Measurements from ENCODE around the gene SYNPO2L.
A peak's percentile ranks its signal among the peaks of the same experiment; 100 is the strongest.
"Not testable (repeated sequence)": the region's sequence is repeated elsewhere in the genome, so short reads cannot be mapped to it uniquely, and the experiment has no call there.

The SYNPO2L gene

GRCh38 chr10:73643362-73643761 lies 12.5 kb downstream of the SYNPO2L start:
- no peaks in the 10 kb centered on the region for H3K9me3 Mint-ChIP-seq
- H3K27ac Mint-ChIP-seq = no peak overlapping the region
- ATAC-seq (no peak), DNase-seq (no peak)
- H3K4me1 Mint-ChIP-seq = peaks cover 21% of the 10 kb centered on the region
- H3K4me3 Mint-ChIP-seq = no peak overlapping the region
- peaks cover 14% of the 10 kb centered on the region for H3K27me3 Mint-ChIP-seq

GRCh38 chr10:73641328-73642060 lies 14.3 kb downstream of the SYNPO2L start, which contains the start of gene MYOZ1:
Gene MYOZ1 (minus strand): TSS chr10:73641474. CDS start chr10:73640017, 1,457 bp downstream.
- Mint-ChIP-seq H3K4me3 (no peak within 1 kb of the TSS), H3K27ac (peak within 1 kb of the TSS; percentile 9 to 49), H3K27me3 (peaks cover 9% of the 10 kb centered on the region), H3K9me3 (no peaks in the 10 kb centered on the region), H3K4me1 (peaks cover 15% of the 10 kb centered on the region)
- ATAC-seq (no peak), DNase-seq (no peak)

- Mint-ChIP-seq H3K4me3 (no peak overlapping the region), H3K4me1 (peaks cover 8% of the 10 kb centered on the region), H3K27ac (no peak overlapping the region), H3K27me3 (peaks cover 6% of the 10 kb centered on the region), H3K9me3 (no peaks in the 10 kb centered on the region)
- ATAC-seq = no peak
- no peak for DNase-seq
Observed at GRCh38 chr10:73639286-73639685, 16.5 kb downstream of the SYNPO2L start.

- ATAC-seq (no peak), DNase-seq (no peak)
- Mint-ChIP-seq H3K4me1 (no peaks in the 10 kb centered on the region), H3K4me3 (no peak overlapping the region), H3K9me3 (no peaks in the 10 kb centered on the region), H3K27me3 (no peaks in the 10 kb centered on the region), H3K27ac (no peak overlapping the region)
Observed at GRCh38 chr10:73635781-73636180, 20.0 kb downstream of the SYNPO2L start.

GRCh38 chr10:73634421-73634820 lies 21.4 kb downstream of the SYNPO2L start:
- DNase-seq (no peak), ATAC-seq (no peak)
- Mint-ChIP-seq H3K9me3 (no peaks in the 10 kb centered on the region), H3K27ac (peak overlapping the region in 1 of 2 donors; percentile 66), H3K4me3 (no peak overlapping the region), H3K4me1 (no peaks in the 10 kb centered on the region), H3K27me3 (no peaks in the 10 kb centered on the region)

GRCh38 chr10:73629165-73629564 lies 26.7 kb downstream of the SYNPO2L start:
- DNase-seq (no peak), ATAC-seq (no peak)
- H3K9me3 Mint-ChIP-seq = no peaks in the 10 kb centered on the region
- H3K27ac Mint-ChIP-seq = no peak overlapping the region
- no peak overlapping the region for H3K4me3 Mint-ChIP-seq
- H3K27me3 Mint-ChIP-seq = no peaks in the 10 kb centered on the region
- peaks cover 8% of the 10 kb centered on the region for H3K4me1 Mint-ChIP-seq

- peak overlapping the region in 1 of 2 donors; percentile 19 for H3K27ac Mint-ChIP-seq
- no peak for DNase-seq
- peaks cover 8% of the 10 kb centered on the region for H3K4me1 Mint-ChIP-seq
- no peaks in the 10 kb centered on the region for H3K9me3 Mint-ChIP-seq
- no peak for ATAC-seq
- no peak overlapping the region for H3K4me3 Mint-ChIP-seq
- no peaks in the 10 kb centered on the region for H3K27me3 Mint-ChIP-seq
Observed at GRCh38 chr10:73628405-73628804, 27.4 kb downstream of the SYNPO2L start.

- ATAC-seq (no peak), DNase-seq (no peak)
- peak overlapping the region in 1 of 2 donors; percentile 22 for H3K27ac Mint-ChIP-seq
- H3K4me1 Mint-ChIP-seq = peaks cover 8% of the 10 kb centered on the region
- no peaks in the 10 kb centered on the region for H3K9me3 Mint-ChIP-seq
- H3K27me3 Mint-ChIP-seq = no peaks in the 10 kb centered on the region
- peak overlapping the region; percentile 93 to 100 for H3K4me3 Mint-ChIP-seq
Observed at GRCh38 chr10:73627300-73627699, 28.5 kb downstream of the SYNPO2L start.

- peak overlapping the region; percentile 93 to 100 for H3K4me3 Mint-ChIP-seq
- ATAC-seq (peak; percentile 99), DNase-seq (peak; percentile 90 to 93)
- H3K4me1 Mint-ChIP-seq = peaks cover 8% of the 10 kb centered on the region
- H3K27ac Mint-ChIP-seq = peak overlapping the region; percentile 99 to 100
- H3K27me3 Mint-ChIP-seq = no peaks in the 10 kb centered on the region
- H3K9me3 Mint-ChIP-seq = no peaks in the 10 kb centered on the region
Observed at GRCh38 chr10:73625884-73626752, 29.7 kb downstream of the SYNPO2L start.

GRCh38 chr10:73625004-73625883 lies 30.6 kb downstream of the SYNPO2L start:
- H3K27ac Mint-ChIP-seq = peak overlapping the region; percentile 93 to 99
- peak overlapping the region; percentile 93 to 100 for H3K4me3 Mint-ChIP-seq

GRCh38 chr10:73623056-73623455 lies 32.8 kb downstream of the SYNPO2L start:
- DNase-seq (no peak), ATAC-seq (no peak)
- Mint-ChIP-seq H3K4me1 (peaks cover 8% of the 10 kb centered on the region), H3K9me3 (no peaks in the 10 kb centered on the region), H3K4me3 (no peak overlapping the region), H3K27me3 (no peaks in the 10 kb centered on the region), H3K27ac (no peak overlapping the region)

More at GRCh38 chr10:73625004-73625883, 30.6 kb downstream of the SYNPO2L start:
- H3K4me1 Mint-ChIP-seq = peaks cover 8% of the 10 kb centered on the region
- no peaks in the 10 kb centered on the region for H3K27me3 Mint-ChIP-seq
- no peaks in the 10 kb centered on the region for H3K9me3 Mint-ChIP-seq
- DNase-seq (peak in 1 of 2 donors; percentile 17), ATAC-seq (peak; percentile 80)

GRCh38 chr10:73620974-73621373 lies 34.9 kb downstream of the SYNPO2L start:
- H3K27me3 Mint-ChIP-seq, ATAC-seq, DNase-seq, H3K4me1 Mint-ChIP-seq, H3K4me3 Mint-ChIP-seq, H3K27ac Mint-ChIP-seq, H3K9me3 Mint-ChIP-seq: not testable (repeated sequence)

- not testable (repeated sequence) for H3K4me1 Mint-ChIP-seq, H3K27me3 Mint-ChIP-seq, H3K4me3 Mint-ChIP-seq, DNase-seq, H3K27ac Mint-ChIP-seq, ATAC-seq, H3K9me3 Mint-ChIP-seq
Observed at GRCh38 chr10:73617143-73617542, 38.7 kb downstream of the SYNPO2L start.

GRCh38 chr10:73614720-73615119 lies 41.1 kb downstream of the SYNPO2L start:
- Mint-ChIP-seq H3K4me1 (no peaks in the 10 kb centered on the region), H3K4me3 (no peak overlapping the region), H3K9me3 (no peaks in the 10 kb centered on the region), H3K27ac (no peak overlapping the region), H3K27me3 (no peaks in the 10 kb centered on the region)
- DNase-seq = no peak
- ATAC-seq = no peak

GRCh38 chr10:73609116-73609515 lies 46.7 kb downstream of the SYNPO2L start:
- Mint-ChIP-seq H3K4me1 (no peaks in the 10 kb centered on the region), H3K9me3 (no peaks in the 10 kb centered on the region), H3K4me3 (no peak overlapping the region), H3K27ac (peak overlapping the region in 1 of 2 donors; percentile 44), H3K27me3 (no peaks in the 10 kb centered on the region)
- DNase-seq = no peak
- no peak for ATAC-seq
